A549 (cell line): ENCODE measurements around the gene TSSK6. TPM values are rescaled to one million over a fixed set of nuclear protein-coding genes. Genes with fewer than 3 reads are reported as not detected.
A peak's percentile ranks its signal among the peaks of the same experiment; 100 is the strongest.

Experiments used
- ATAC-seq, 2 experiments: fragments of 200-7000 bp in 1 of 2; fragments of >200 bp in 1 of 2; cut with Nextera tagmentation in 1 of 2; cut with Tn5 transposase in 1 of 2; 3 replicates each; pipeline versions ENCODE4 v1.8.0 to v1.9.1; 2018 to 2020; ENCODE audit warnings: mild to moderate bottlenecking in 1 of 2, moderate library complexity in 1 of 2
- CTCF ChIA-PET: fragments of 300-600 bp; sonication (Branson Sonifier 250); formaldehyde crosslinking; extraction: SDS; loops from one replicate; lab custom pipeline; 2021; ENCODE audit warnings: antibody characterized with exemption, inconsistent platforms; lab: Yijun Ruan, JAX
- POLR2A ChIA-PET: fragments of 350-600 bp; formaldehyde crosslinking; extraction: SDS; loops from one replicate; lab custom pipeline; 2021; ENCODE audit warnings: antibody characterized with exemption, inconsistent platforms; lab: Yijun Ruan, JAX
- DNase-seq, 2 experiments: peaks; one replicate each; pipeline versions ENCODE4 v3.0.0 to v3.0.0-alpha.2; 2011 to 2016; ENCODE audit warnings: low read depth in 1 of 2, low spot score in 1 of 2
- FAIRE-seq: peaks from 2 replicates; lab custom pipeline; 2011; peaks lifted over from hg19 to GRCh38; lab: Jason Lieb, UNC
- H3K27ac ChIP-seq, 2 experiments: fragments of >200 bp; sonication (Bioruptor Twin); formaldehyde crosslinking; 3 replicates each; pipeline ENCODE4 v1.5.1; 2016 to 2017
- H3K4me1 ChIP-seq: fragments of >200 bp; sonication (Bioruptor Twin); formaldehyde crosslinking; 3 replicates; pipeline ENCODE4 v1.6.1; 2016
- H3K4me2 ChIP-seq: fragments of >200 bp; sonication (Bioruptor Twin); formaldehyde crosslinking; 3 replicates; pipeline ENCODE4 v1.6.1; 2016
- H3K4me3 ChIP-seq: fragments of >200 bp; sonication (Bioruptor Twin); formaldehyde crosslinking; 3 replicates; pipeline ENCODE4 v1.5.1; 2016
- H3K9me3 ChIP-seq: fragments of >200 bp; sonication (Bioruptor Twin); formaldehyde crosslinking; 3 replicates; pipeline ENCODE4 v1.6.1; 2016
- CBX2 ChIP-seq: fragments of 200-600 bp; sonication (generic); IDR thresholded peaks from 2 replicates; pipeline ENCODE4 v1.6.1; 2016; ENCODE audit warnings: low read depth, mild to moderate bottlenecking, borderline replicate concordance
- CHD4 ChIP-seq: fragments of 200-600 bp; sonication (generic); IDR thresholded peaks from 2 replicates; pipeline ENCODE4 v1.6.1; 2016; ENCODE audit warnings: antibody characterized with exemption, mild to moderate bottlenecking, borderline replicate concordance
- E2F6 ChIP-seq: IDR thresholded peaks from 2 replicates; pipeline ENCODE4 v1.6.1; 2012; ENCODE audit warnings: low read depth, borderline replicate concordance
- EHF ChIP-seq: fragments of 250-450 bp; sonication (Bioruptor Pico); IDR thresholded peaks from 2 replicates; pipeline ENCODE4 v1.5.0; 2020; ENCODE audit warnings: mild to moderate bottlenecking
- ELK1 ChIP-seq: fragments of 150-350 bp; IDR thresholded peaks from 2 replicates; pipeline ENCODE4 v1.6.1; 2014; ENCODE audit warnings: low read depth, mild to moderate bottlenecking, low read length
- FOSL2 ChIP-seq, 2 experiments: fragments of 450-650 bp in 1 of 2; fragments of >200 bp in 1 of 2; sonication (Bioruptor Twin) in 1 of 2; formaldehyde crosslinking; IDR thresholded peaks; 2 replicates each; pipeline versions ENCODE4 v1.5.0 to v1.6.1; 2016 to 2020; ENCODE audit warnings: mild to moderate bottlenecking in 1 of 2, moderate library complexity in 1 of 2
- FOXS1 ChIP-seq: fragments of 250-450 bp; sonication (Bioruptor Pico); IDR thresholded peaks from 2 replicates; pipeline ENCODE4 v1.5.0; 2020; ENCODE audit warnings: mild to moderate bottlenecking, moderate library complexity
- GATA3 ChIP-seq: IDR thresholded peaks from 2 replicates; pipeline ENCODE4 v1.6.1; 2012; ENCODE audit warnings: borderline replicate concordance
- HES2 ChIP-seq: fragments of >200 bp; sonication (Bioruptor Twin); formaldehyde crosslinking; IDR thresholded peaks from 2 replicates; pipeline ENCODE4 v1.6.1; 2016
- HMGXB4 ChIP-seq: fragments of 250-450 bp; sonication (Bioruptor Pico); IDR thresholded peaks from 2 replicates; pipeline ENCODE4 v1.5.0; 2021; ENCODE audit warnings: mild to moderate bottlenecking, moderate library complexity, borderline replicate concordance
- HOXB5 ChIP-seq: fragments of 250-450 bp; sonication (Bioruptor Pico); IDR thresholded peaks from 2 replicates; pipeline ENCODE4 v1.5.0; 2020; ENCODE audit warnings: mild to moderate bottlenecking, moderate library complexity
- KDM1A ChIP-seq: fragments of 200-600 bp; sonication (generic); IDR thresholded peaks from 2 replicates; pipeline ENCODE4 v1.6.1; 2016; ENCODE audit warnings: low read depth, mild to moderate bottlenecking
- KDM5A ChIP-seq: fragments of 200-600 bp; sonication (generic); IDR thresholded peaks from 2 replicates; pipeline ENCODE4 v1.6.1; 2016; ENCODE audit warnings: antibody characterized with exemption, mild to moderate bottlenecking
- MAZ ChIP-seq: fragments of 150-350 bp; IDR thresholded peaks from 2 replicates; pipeline ENCODE4 v1.6.1; 2014; ENCODE audit warnings: antibody characterized with exemption, low read depth, low read length, borderline replicate concordance
- MYC ChIP-seq: IDR thresholded peaks from 2 replicates; pipeline ENCODE4 v1.6.1; 2012; ENCODE audit warnings: mild to moderate bottlenecking, inconsistent platforms, low read length, improper control_type of control experiment, borderline replicate concordance
- NFE2L2 ChIP-seq: fragments of 150-350 bp; conservative IDR thresholded peaks from 2 replicates; pipeline ENCODE4 v1.6.1; 2014; ENCODE audit warnings: low read length
- POLR2A ChIP-seq: IDR thresholded peaks from 2 replicates; pipeline ENCODE4 v1.6.1; 2012; ENCODE audit warnings: mild to moderate bottlenecking, low read length
- POLR2AphosphoS2 ChIP-seq: conservative IDR thresholded peaks from 2 replicates; pipeline ENCODE4 v1.6.1; 2012; ENCODE audit warnings: low read length, improper control_type of control experiment, inconsistent platforms
- RARB ChIP-seq: fragments of 250-450 bp; sonication (Bioruptor Pico); IDR thresholded peaks from 2 replicates; pipeline ENCODE4 v1.8.0; 2021; ENCODE audit warnings: mild to moderate bottlenecking, moderate library complexity
- RCOR1 ChIP-seq: fragments of 150-350 bp; IDR thresholded peaks from 2 replicates; pipeline ENCODE4 v1.6.1; 2014; ENCODE audit warnings: antibody characterized with exemption, low read length, low read depth
- TFCP2L1 ChIP-seq: fragments of 250-450 bp; sonication (Bioruptor Pico); IDR thresholded peaks from 2 replicates; pipeline ENCODE4 v1.5.0; 2021; ENCODE audit warnings: mild to moderate bottlenecking
- USF2 ChIP-seq: fragments of 450-650 bp; IDR thresholded peaks from 2 replicates; pipeline ENCODE4 v1.6.1; 2014; ENCODE audit warnings: antibody characterized with exemption
- ZC3H11A ChIP-seq: fragments of 450-650 bp; IDR thresholded peaks from 2 replicates; pipeline ENCODE4 v1.6.1; 2014; ENCODE audit warnings: antibody characterized with exemption, mild to moderate bottlenecking
- WGBS: methylation state at CpG from one replicate; pipeline ENCODE4 v1.1.6; 2017; ENCODE audit errors: missing lambda C conversion rate; 5-methylcytosine and 5-hydroxymethylcytosine counted together
- polyA plus RNA-seq, 4 experiments: library from polyadenylated mRNA; depleted of rRNA in 3 of 4; stranded (reverse); fragments of >200 nt; fragmentation: RNase III in 1 of 4; extraction: RNeasy Plus Mini Kit Qiagen cat#74134 plus additional on column Dnase treatment in 1 of 4; gene quantifications; 2 replicates in 3 of 4; 3 replicates in 1 of 4; pipeline ENCODE4 v1.2.3, GENCODE V29; 2011 to 2017

The TSSK6 gene
- polyA plus RNA-seq, 2 of the 4 experiments (the other 2 are of a cell fraction) = 1.4 to 1.8 TPM

- Histone ChIP-seq H3K4me2 (no peak overlapping the region), H3K9me3 (no peaks in the 10 kb centered on the region), H3K4me3 (no peak overlapping the region), H3K27ac (no peak overlapping the region), H3K4me1 (no peaks in the 10 kb centered on the region)
- TF ChIP-seq KDM1A (no peak), MAZ (no peak), MYC (no peak), CBX2 (no peak), RARB (CRISPR knock-in tag) (no peak), HMGXB4 (CRISPR knock-in tag) (no peak), EHF (no peak), RCOR1 (no peak), CHD4 (no peak), FOSL2 (IDR thresholded peaks at IDR 0.05) (no peak), FOSL2 (CRISPR knock-in tag; IDR thresholded peaks at IDR 0.05) (no peak), GATA3 (no peak), POLR2AphosphoS2 (no peak), POLR2A (no peak), FOXS1 (CRISPR knock-in tag) (no peak), HES2 (no peak), ZC3H11A (no peak)
- 91% methylated on average over 4 of the region's 6 CpGs for WGBS
- ATAC-seq = no peak
- ChIA-PET POLR2A (no interaction called here), CTCF (no interaction called here)
- no peak for DNase-seq
- FAIRE-seq = no peak
These were observed 18.5 kb upstream of the TSSK6 start for GRCh38 chr19:19533841-19534240.

GRCh38 chr19:19532806-19533701 is 17.7 kb upstream of the TSSK6 start:
- no peak overlapping the region for H3K4me2 ChIP-seq
- 59% methylated on average over 9 of the region's 14 CpGs for WGBS
- ATAC-seq = peak in 1 of 2 experiments; percentile 5; a peak in 3 of 6 replicates
- no peak overlapping the region for H3K27ac ChIP-seq
- H3K9me3 ChIP-seq = no peaks in the 10 kb centered on the region
- TF ChIP-seq NFE2L2 (no peak), HOXB5 (CRISPR knock-in tag) (no peak)
- POLR2A ChIA-PET = no interaction called here
- H3K4me1 ChIP-seq = no peaks in the 10 kb centered on the region
- H3K4me3 ChIP-seq = no peak overlapping the region
- CTCF ChIA-PET = interaction anchor here (0.7 to 6.4 kb wide), 25 partner anchors 8 to 125 kb away, joined by 3 to 79 read pairs (median 5); partner anchors contain the start of gene GMIP
- FAIRE-seq = no peak
- no peak for DNase-seq

GRCh38 chr19:19531951-19532805 is 16.8 kb upstream of the TSSK6 start:
- DNase-seq = peak; percentile 41 to 53
- ChIA-PET CTCF (interaction anchor here (0.6 to 6.4 kb wide), 31 partner anchors 9 to 130 kb away, joined by 3 to 79 read pairs (median 5); partner anchors contain the start of genes GMIP and NDUFA13), POLR2A (interaction anchor here (0.9 kb wide), 1 partner anchor 132 kb away, joined by 6 read pairs; no protein-coding TSS in a partner anchor)
- 47% methylated on average over 10 of the region's 48 CpGs for WGBS
- Histone ChIP-seq H3K4me2 (no peak overlapping the region), H3K4me1 (no peaks in the 10 kb centered on the region), H3K4me3 (no peak overlapping the region), H3K9me3 (no peaks in the 10 kb centered on the region), H3K27ac (no peak overlapping the region)
- no peak for FAIRE-seq
- peak; percentile 54 to 84; a peak in 5 of 6 replicates for ATAC-seq
- TF ChIP-seq ELK1 (no peak), RCOR1 (no peak), ZC3H11A (no peak), KDM5A (no peak), E2F6 (no peak), USF2 (no peak), NFE2L2 (no peak), TFCP2L1 (CRISPR knock-in tag) (no peak), HMGXB4 (CRISPR knock-in tag) (no peak), FOXS1 (CRISPR knock-in tag) (no peak)
